SK-N-SH (cell line): ENCODE data around the gene RAC2. TPM values are rescaled to one million over a fixed set of nuclear protein-coding genes. Genes with fewer than 3 reads are reported as not detected.

ENCODE experiments used
- CTCF ChIA-PET: fragments of 300-600, 350-600 bp; formaldehyde crosslinking; extraction: SDS; loops from one replicate; lab custom pipeline; 2021; lab: Yijun Ruan, JAX
- POLR2A ChIA-PET: fragments of 350-600 bp; sonication (Branson Sonifier 250); formaldehyde crosslinking; extraction: SDS; loops from one replicate; lab custom pipeline; 2020; ENCODE audit warnings: antibody characterized with exemption, inconsistent platforms; lab: Yijun Ruan, JAX
- DNase-seq: peaks from one replicate; pipeline ENCODE4 v3.0.0; 2012
- H2AFZ ChIP-seq: fragments of 200-600 bp; sonication (generic); 2 replicates; pipeline ENCODE4 v1.8.1; 2016; ENCODE audit warnings: antibody characterized with exemption, mild to moderate bottlenecking, low read depth
- H3F3A ChIP-seq: fragments of 200-600 bp; sonication (generic); replicated peaks from 2 replicates; pipeline ENCODE3; 2016; ENCODE audit warnings: antibody characterized with exemption, mild to moderate bottlenecking; ENCODE audit not compliant: insufficient read depth
- H3K27ac ChIP-seq, 2 experiments: fragments of 200-500 bp in 1 of 2; fragments of 200-600 bp in 1 of 2; sonication (Bioruptor generic) in 1 of 2; sonication (generic), shearing (Covaris generic) in 1 of 2; 2 replicates each; pipeline versions ENCODE4 v1.5.1 to v1.6.1; 2014 to 2016; ENCODE audit warnings: low read depth in 2 of 2, inconsistent platforms in 1 of 2, low read length in 1 of 2, mild to moderate bottlenecking in 1 of 2, mixed read lengths in 1 of 2
- H3K27me3 ChIP-seq: fragments of 200-600 bp; sonication (generic), shearing (Covaris generic); 2 replicates; pipeline ENCODE4 v1.6.1; 2016; ENCODE audit warnings: mixed run types; ENCODE audit not compliant: insufficient read depth
- H3K36me3 ChIP-seq, 2 experiments: fragments of 200-500 bp in 1 of 2; fragments of 200-600 bp in 1 of 2; sonication (Bioruptor generic) in 1 of 2; sonication (generic) in 1 of 2; replicated peaks in 1 of 2; 2 replicates each; pipeline versions ENCODE3 to v1.5.1; 2014 to 2016; ENCODE audit warnings: low read length in 1 of 2, mild to moderate bottlenecking in 1 of 2; ENCODE audit not compliant: insufficient read depth in 2 of 2, control insufficient read depth in 1 of 2
- H3K4me1 ChIP-seq, 2 experiments: fragments of 200-500 bp in 1 of 2; fragments of 200-600 bp in 1 of 2; sonication (Bioruptor generic) in 1 of 2; sonication (generic), shearing (Covaris generic) in 1 of 2; 2 replicates each; pipeline versions ENCODE4 v1.5.1 to v1.6.1; 2014 to 2016; ENCODE audit warnings: low read depth in 1 of 2, low read length in 1 of 2, mixed run types in 1 of 2; ENCODE audit not compliant: insufficient read depth in 2 of 2, control insufficient read depth in 1 of 2
- H3K4me2 ChIP-seq: fragments of 200-600 bp; sonication (generic), shearing (Covaris generic); 2 replicates; pipeline ENCODE4 v1.6.1; 2017; ENCODE audit warnings: mixed run types
- H3K4me3 ChIP-seq, 2 experiments: fragments of 200-500 bp in 1 of 2; fragments of 200-600 bp in 1 of 2; sonication (Bioruptor generic) in 1 of 2; sonication (generic), shearing (Covaris generic) in 1 of 2; 2 replicates each; pipeline versions ENCODE4 v1.5.1 to v1.8.1; 2014 to 2016; ENCODE audit warnings: low read depth in 2 of 2, inconsistent platforms in 1 of 2, low read length in 1 of 2, mild to moderate bottlenecking in 1 of 2, mixed read lengths in 1 of 2, moderate library complexity in 1 of 2
- H3K79me2 ChIP-seq: fragments of 200-600 bp; sonication (generic); 2 replicates; pipeline ENCODE4 v1.8.1; 2017; ENCODE audit warnings: mild to moderate bottlenecking; ENCODE audit not compliant: insufficient read depth
- H3K9ac ChIP-seq: fragments of 200-600 bp; sonication (generic); 2 replicates; pipeline ENCODE4 v1.6.1; 2017; ENCODE audit warnings: mixed run types
- H3K9me2 ChIP-seq: fragments of 200-600 bp; sonication (generic); 2 replicates; pipeline ENCODE4 v1.6.1; 2017; ENCODE audit warnings: mixed run types
- H3K9me3 ChIP-seq: fragments of 200-600 bp; sonication (generic); 2 replicates; pipeline ENCODE4 v1.6.1; 2017; ENCODE audit warnings: mixed run types, mild to moderate bottlenecking, moderate library complexity
- H4K20me1 ChIP-seq: fragments of 200-600 bp; sonication (generic); 2 replicates; pipeline ENCODE4 v1.6.1; 2017; ENCODE audit warnings: mild to moderate bottlenecking, mixed run types; ENCODE audit not compliant: insufficient read depth
- CHD2 ChIP-seq: fragments of 150-350 bp; IDR thresholded peaks from 2 replicates; pipeline ENCODE4 v1.6.1; 2018; ENCODE audit warnings: low read length; ENCODE audit not compliant: partially characterized antibody
- ELF1 ChIP-seq: IDR thresholded peaks from 2 replicates; pipeline ENCODE4 v1.4.0; 2012
- FOXJ3 ChIP-seq: sonication (generic); formaldehyde crosslinking; IDR thresholded peaks from 2 replicates; pipeline ENCODE4 v1.5.1; 2020; ENCODE audit warnings: mild to moderate bottlenecking, missing genetic modification reagents
- IRF3 ChIP-seq: fragments of 150-350 bp; IDR thresholded peaks from 2 replicates; pipeline ENCODE4 v1.6.1; 2016; ENCODE audit warnings: mild to moderate bottlenecking, low read depth, low read length
- MAX ChIP-seq: IDR thresholded peaks from 2 replicates; pipeline ENCODE4 v1.4.0; 2012; ENCODE audit warnings: low read depth
- MEF2A ChIP-seq: IDR thresholded peaks from 2 replicates; pipeline ENCODE4 v1.4.0; 2012; ENCODE audit warnings: low read depth, borderline replicate concordance
- MXI1 ChIP-seq: IDR thresholded peaks from 2 replicates; pipeline ENCODE4 v1.6.1; 2012; ENCODE audit warnings: mild to moderate bottlenecking, low read depth, low read length, improper control_type of control experiment
- NFIC ChIP-seq: IDR thresholded peaks from 2 replicates; pipeline ENCODE4 v1.4.0; 2012; ENCODE audit warnings: borderline replicate concordance
- NRF1 ChIP-seq: IDR thresholded peaks from 2 replicates; pipeline ENCODE4 v1.6.1; 2012; ENCODE audit warnings: low read depth, mild to moderate bottlenecking, low read length
- PBX3 ChIP-seq: IDR thresholded peaks from 2 replicates; pipeline ENCODE4; 2012
- POLR2AphosphoS5 ChIP-seq: IDR thresholded peaks from 2 replicates; pipeline ENCODE4 v1.6.1; 2012; ENCODE audit warnings: low read depth, low read length
- RAD21 ChIP-seq: IDR thresholded peaks from 2 replicates; pipeline ENCODE4 v1.6.1; 2012; ENCODE audit warnings: mild to moderate bottlenecking, low read length
- REST ChIP-seq: IDR thresholded peaks from 2 replicates; pipeline ENCODE4 v1.6.1; 2012; ENCODE audit warnings: mild to moderate bottlenecking, low read depth, low read length, moderate library complexity
- RFX5 ChIP-seq: IDR thresholded peaks from 2 replicates; pipeline ENCODE4 v1.6.1; 2012; ENCODE audit warnings: mild to moderate bottlenecking, improper control_type of control experiment, low read length
- RXRA ChIP-seq: IDR thresholded peaks from 2 replicates; pipeline ENCODE4 v1.4.0; 2012; ENCODE audit warnings: low read depth, mild to moderate bottlenecking, borderline replicate concordance
- TCF12 ChIP-seq: IDR thresholded peaks from 2 replicates; pipeline ENCODE4 v1.4.0; 2012
- USF2 ChIP-seq: fragments of 150-350 bp; IDR thresholded peaks from 2 replicates; pipeline ENCODE4 v1.6.1; 2017; ENCODE audit warnings: antibody characterized with exemption, low read length, low read depth, borderline replicate concordance
- ZBTB33 ChIP-seq: IDR thresholded peaks from 2 replicates; pipeline ENCODE4 v1.4.0; 2012; ENCODE audit warnings: low read depth, borderline replicate concordance
- WGBS: methylation state at CpG from one replicate; pipeline ENCODE4 v1.1.6; 2017; ENCODE audit warnings: low lambda C conversion rate; 5-methylcytosine and 5-hydroxymethylcytosine counted together
- polyA plus RNA-seq, 3 experiments: library from polyadenylated mRNA; depleted of rRNA; stranded (reverse); fragments of >200 nt; gene quantifications; 2 replicates each; pipeline ENCODE4 v1.2.3, GENCODE V29; 2012

The RAC2 gene
- polyA plus RNA-seq, 1 of the 3 experiments (the other 2 are of a cell fraction), result 29.9 TPM

GRCh38 chr22:37213941-37214730 is 29.9 kb downstream of the RAC2 start:
- 76% methylated on average over 12 of the region's 13 CpGs for WGBS
- H3K4me3 ChIP-seq, result no peak overlapping the region
- no peak for TF ChIP-seq RAD21
- TF ChIP-seq MAX, result no peak
- TF ChIP-seq NRF1, result no peak
- no peak for TF ChIP-seq RXRA
- TF ChIP-seq TCF12, result no peak
- TF ChIP-seq NFIC, result no peak
- TF ChIP-seq ZBTB33, result no peak
- no peak for TF ChIP-seq REST
- TF ChIP-seq RFX5, result no peak
- TF ChIP-seq MEF2A, result no peak
- TF ChIP-seq FOXJ3 (CRISPR knock-in tag), result no peak
- TF ChIP-seq IRF3, result no peak
- TF ChIP-seq PBX3, result no peak
- TF ChIP-seq USF2, result no peak
- no peak for TF ChIP-seq ELF1
- no peak for TF ChIP-seq CHD2
- no peak for TF ChIP-seq MXI1
- TF ChIP-seq POLR2AphosphoS5, result no peak
- TF ChIP-seq, all 33 proteins: peak for 0

More at GRCh38 chr22:37213941-37214730, 29.9 kb downstream of the RAC2 start:
- no peaks in the 10 kb centered on the region; the same call in 1 of the 2 replicates for H3K27me3 ChIP-seq
- DNase-seq, result no peak
- H3K27ac ChIP-seq, result no peak overlapping the region
- POLR2A ChIA-PET, result no interaction called here
- H3K36me3 ChIP-seq, result no peaks in the 10 kb centered on the region
- H3K9ac ChIP-seq, result no peak overlapping the region
- H3K9me3 ChIP-seq, result no peaks in the 10 kb centered on the region
- peaks cover 0 to 10% of the 10 kb centered on the region in 2 experiments; a peak in 1 of 4 replicates for H3K4me1 ChIP-seq
- no peak overlapping the region for H2AFZ ChIP-seq
- H3K4me2 ChIP-seq, result no peak overlapping the region
- no peaks in the 10 kb centered on the region for H3F3A ChIP-seq
- no peaks in the 10 kb centered on the region for H3K79me2 ChIP-seq
- CTCF ChIA-PET, result interaction anchor here (1.1 to 1.5 kb wide), 2 partner anchors 15 to 46 kb away, joined by 4 read pairs; no protein-coding TSS in a partner anchor
- no peaks in the 10 kb centered on the region for H3K9me2 ChIP-seq
- no peaks in the 10 kb centered on the region for H4K20me1 ChIP-seq
